ENCODE measurements around the gene TGFBR3L. TPM values are rescaled to one million over a fixed set of nuclear protein-coding genes. Genes with fewer than 3 reads are reported as not detected.

The TGFBR3L gene
- total RNA-seq, 2 donors from 2014 or later, result not detected

Other genes starting within 250 kb of the TGFBR3L start
- not detected for gene RETN, start 245.8 kb upstream of the TGFBR3L start, total RNA-seq
- gene MCEMP1, start 237.7 kb upstream of the TGFBR3L start, total RNA-seq, result under 1 TPM in 1 of 2 donors, not detected in 1; 0.92 TPM
- gene TRAPPC5, start 234.0 kb upstream of the TGFBR3L start, total RNA-seq, result 10 to 100 TPM; 69.8 to 70.0 TPM
- 1 to 10 TPM; 1.4 to 1.5 TPM for gene FCER2, start 212.7 kb upstream of the TGFBR3L start, total RNA-seq
- gene CLEC4G, start 182.7 kb upstream of the TGFBR3L start, total RNA-seq, result 1 to 10 TPM in 1 of 2 donors, under 1 TPM in 1; 0.49 to 6.2 TPM
- gene CD209, start 167.3 kb upstream of the TGFBR3L start, total RNA-seq, result 10 to 100 TPM in 1 of 2 donors, 1 to 10 TPM in 1; 6.8 to 14.2 TPM
- not detected for gene CLEC4M, start 151.6 kb upstream of the TGFBR3L start, total RNA-seq
- gene EVI5L, start 84.6 kb upstream of the TGFBR3L start, total RNA-seq, result 10 to 100 TPM; 12.1 to 16.8 TPM
- not detected for gene PRR36, start 40.4 kb upstream of the TGFBR3L start, total RNA-seq
- under 1 TPM in 1 of 2 donors, not detected in 1; 0.14 TPM for gene LRRC8E, start 26.3 kb upstream of the TGFBR3L start, total RNA-seq
- gene MAP2K7, start 11.0 kb upstream of the TGFBR3L start, total RNA-seq, result 10 to 100 TPM; 15.2 to 16.9 TPM
- 10 to 100 TPM; 13.3 to 26.1 TPM for gene SNAPC2, start 5.5 kb downstream of the TGFBR3L start, total RNA-seq
- gene CTXN1, start 11.3 kb downstream of the TGFBR3L start, total RNA-seq, result under 1 TPM in 1 of 2 donors, not detected in 1; 0.54 TPM
- gene TIMM44, start 28.8 kb downstream of the TGFBR3L start, total RNA-seq, result 10 to 100 TPM; 51.2 to 77.6 TPM
- 10 to 100 TPM; 33.6 to 39.2 TPM for gene ELAVL1, start 90.8 kb downstream of the TGFBR3L start, total RNA-seq
- gene CCL25, start 137.9 kb downstream of the TGFBR3L start, total RNA-seq, result not detected
- gene FBN3, start 234.8 kb downstream of the TGFBR3L start, total RNA-seq, result not detected